COR-L47 (cell line): ENCODE data around the gene OCRL.

Source experiments
- DNase-seq: peaks from one replicate; lab custom pipeline; 2025; lab: John Stamatoyannopoulos, UW

Gene OCRL

DNA sequence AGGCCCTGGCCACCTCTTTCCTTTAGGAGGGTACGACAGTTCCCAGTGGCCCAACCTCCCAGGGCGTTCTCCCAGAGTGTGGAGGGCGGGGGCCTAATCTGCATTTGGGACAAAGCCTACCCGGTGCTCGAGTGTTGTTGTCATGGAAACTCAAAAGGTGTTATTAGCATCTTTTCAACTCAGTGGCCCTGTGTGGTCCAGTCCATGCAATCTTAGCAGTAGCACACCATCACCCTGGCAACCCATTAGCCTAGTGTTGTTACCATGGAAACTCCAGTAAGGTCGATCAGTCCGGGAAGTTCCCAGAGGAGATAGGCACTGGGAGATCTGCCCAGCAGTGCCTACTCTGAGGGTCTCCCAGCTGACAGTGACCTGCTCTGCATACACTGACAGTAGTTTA, 94.5 kb downstream of the OCRL start:
- peak; percentile 15 for DNase-seq

GRCh38 chrX:129636175-129636681, 96.2 kb downstream of the OCRL start:
- DNase-seq, result no peak

GRCh38 chrX:129637217-129638109, 97.4 kb downstream of the OCRL start:
- DNase-seq, result peak; percentile 10

- DNase-seq, result no peak
Measured at GRCh38 chrX:129638917-129639316, 98.9 kb downstream of the OCRL start.

- DNase-seq, result no peak
Measured at GRCh38 chrX:129640737-129641136, 100.7 kb downstream of the OCRL start.

- no peak for DNase-seq
Measured at GRCh38 chrX:129641469-129641868, 101.4 kb downstream of the OCRL start.

GRCh38 chrX:129641941-129642340, 101.9 kb downstream of the OCRL start:
- DNase-seq, result no peak
